ENCODE data around the gene HIBCH.

The HIBCH gene

DNA sequence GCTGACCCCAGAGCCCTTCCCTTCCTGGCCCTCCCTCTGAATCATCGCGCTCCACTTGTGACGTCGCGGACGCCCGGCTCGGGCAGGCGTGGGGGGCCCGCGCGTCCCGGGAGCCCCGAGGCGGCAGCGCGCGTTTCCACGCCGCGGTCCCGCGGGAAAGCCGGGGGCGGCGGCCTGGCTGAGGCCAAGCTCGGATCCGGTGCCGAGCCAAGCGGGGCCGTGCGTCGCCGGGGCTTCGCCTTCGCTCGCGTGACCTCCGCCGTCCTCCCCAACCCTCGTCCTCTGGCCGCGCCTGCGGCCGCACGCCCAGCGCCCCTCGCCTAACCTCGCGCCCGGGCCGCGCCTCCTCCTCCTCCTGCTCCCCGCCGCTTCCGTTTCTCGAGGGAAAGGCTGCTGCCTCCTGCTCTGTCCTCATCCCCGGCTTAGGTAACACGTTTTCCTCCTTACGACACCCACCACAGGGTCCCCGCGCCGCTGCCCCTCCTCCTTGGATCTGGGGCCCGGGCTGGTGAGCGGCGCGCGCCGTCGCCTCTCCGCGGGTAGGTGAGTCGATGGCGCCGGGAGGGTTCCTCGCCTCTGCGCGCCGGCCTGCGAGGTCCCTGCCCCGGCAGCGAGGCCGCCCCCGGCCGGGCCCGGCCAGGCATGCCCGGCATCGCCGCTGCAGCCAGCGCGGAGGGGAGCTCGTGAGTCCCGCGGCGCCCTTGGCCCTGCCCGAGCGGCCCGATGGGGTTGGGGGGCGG lies 24.1 kb upstream of the HIBCH start, which contains the start of gene INPP1:
INPP1 (plus strand) TSS at position 54 of the 740 bp plus-strand sequence. CDS start 16,514 bp downstream, outside the sequence.
- H3K79me2 ChIP-seq (ENCODE audit: insufficient read depth, low read depth), result no peaks in the 10 kb centered on the region
- TF ChIP-seq, protein P1, sequence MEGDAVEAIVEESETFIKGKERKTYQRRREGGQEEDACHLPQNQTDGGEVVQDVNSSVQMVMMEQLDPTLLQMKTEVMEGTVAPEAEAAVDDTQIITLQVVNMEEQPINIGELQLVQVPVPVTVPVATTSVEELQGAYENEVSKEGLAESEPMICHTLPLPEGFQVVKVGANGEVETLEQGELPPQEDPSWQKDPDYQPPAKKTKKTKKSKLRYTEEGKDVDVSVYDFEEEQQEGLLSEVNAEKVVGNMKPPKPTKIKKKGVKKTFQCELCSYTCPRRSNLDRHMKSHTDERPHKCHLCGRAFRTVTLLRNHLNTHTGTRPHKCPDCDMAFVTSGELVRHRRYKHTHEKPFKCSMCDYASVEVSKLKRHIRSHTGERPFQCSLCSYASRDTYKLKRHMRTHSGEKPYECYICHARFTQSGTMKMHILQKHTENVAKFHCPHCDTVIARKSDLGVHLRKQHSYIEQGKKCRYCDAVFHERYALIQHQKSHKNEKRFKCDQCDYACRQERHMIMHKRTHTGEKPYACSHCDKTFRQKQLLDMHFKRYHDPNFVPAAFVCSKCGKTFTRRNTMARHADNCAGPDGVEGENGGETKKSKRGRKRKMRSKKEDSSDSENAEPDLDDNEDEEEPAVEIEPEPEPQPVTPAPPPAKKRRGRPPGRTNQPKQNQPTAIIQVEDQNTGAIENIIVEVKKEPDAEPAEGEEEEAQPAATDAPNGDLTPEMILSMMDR (conservative IDR thresholded peaks at IDR 0.05; ENCODE audit: low read depth, low read length), result no peak
- no peaks in the 10 kb centered on the region for H3K27me3 ChIP-seq (ENCODE audit: insufficient read depth, low read depth)
- H3K4me3 ChIP-seq (IDR thresholded peaks at IDR 0.05; ENCODE audit: insufficient read depth, low read depth, low read length), result peak within 1 kb of the TSS; percentile 73
- no peaks in the 10 kb centered on the region for H4K20me1 ChIP-seq (ENCODE audit: insufficient read depth)
- H3K36me3 ChIP-seq (ENCODE audit: insufficient read depth), result no peaks in the 10 kb centered on the region
- peak within 1 kb of the TSS; percentile 59 for H3K4me2 ChIP-seq
- H3K27ac ChIP-seq, result no peak within 1 kb of the TSS
- peaks cover 10% of the 10 kb centered on the region for H3K4me1 ChIP-seq (ENCODE audit: low read depth, poor library complexity, severe bottlenecking)
- peak within 1 kb of the TSS; percentile 84 for H2AFZ ChIP-seq (ENCODE audit: low read depth)
- H3K9ac ChIP-seq, result no peak within 1 kb of the TSS

GRCh38 chr2:190343089-190343535 lies 23.5 kb upstream of the HIBCH start:
- H4K20me1 ChIP-seq (ENCODE audit: insufficient read depth), result no peaks in the 10 kb centered on the region
- no peaks in the 10 kb centered on the region for H3K79me2 ChIP-seq (ENCODE audit: insufficient read depth, low read depth)
- H3K9ac ChIP-seq, result no peak overlapping the region
- H2AFZ ChIP-seq (ENCODE audit: low read depth), result no peak overlapping the region
- H3K4me1 ChIP-seq (ENCODE audit: low read depth, poor library complexity, severe bottlenecking), result peaks cover 10% of the 10 kb centered on the region
- H3K36me3 ChIP-seq (ENCODE audit: insufficient read depth), result no peaks in the 10 kb centered on the region
- no peak overlapping the region for H3K27ac ChIP-seq
- H3K27me3 ChIP-seq (ENCODE audit: insufficient read depth, low read depth), result no peaks in the 10 kb centered on the region
- TF ChIP-seq, protein P1 (conservative IDR thresholded peaks at IDR 0.05; ENCODE audit: low read depth, low read length), result no peak
- H3K4me2 ChIP-seq, result no peak overlapping the region
- H3K4me3 ChIP-seq (IDR thresholded peaks at IDR 0.05; ENCODE audit: insufficient read depth, low read depth, low read length), result no peak overlapping the region

DNA sequence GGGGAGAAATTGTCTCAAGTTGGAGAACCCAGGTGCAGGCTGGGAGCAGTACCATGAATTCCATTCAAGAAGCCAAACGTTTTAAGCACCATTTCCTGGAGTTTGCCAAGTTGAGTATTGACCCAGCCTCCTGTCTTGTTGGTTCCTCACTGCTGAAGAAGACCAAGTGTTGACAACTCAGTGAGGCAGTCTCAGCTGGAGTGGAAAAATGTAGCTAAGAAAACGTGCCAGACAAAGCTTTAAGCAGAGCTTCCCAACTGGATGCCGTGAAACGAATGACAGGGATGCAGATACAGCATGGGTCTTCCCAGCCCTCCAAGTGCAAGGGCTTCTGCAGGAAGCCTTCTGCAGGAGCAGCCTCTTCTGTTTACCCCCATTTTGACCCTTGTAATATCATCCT lies 23.0 kb upstream of the HIBCH start:
- no peak overlapping the region for H3K9ac ChIP-seq
- H3K27me3 ChIP-seq (ENCODE audit: insufficient read depth, low read depth), result no peaks in the 10 kb centered on the region
- H2AFZ ChIP-seq (ENCODE audit: low read depth), result no peak overlapping the region
- TF ChIP-seq, protein P1 (conservative IDR thresholded peaks at IDR 0.05; ENCODE audit: low read depth, low read length), result no peak
- H3K27ac ChIP-seq, result no peak overlapping the region
- no peak overlapping the region for H3K4me2 ChIP-seq
- peaks cover 10% of the 10 kb centered on the region for H3K4me1 ChIP-seq (ENCODE audit: low read depth, poor library complexity, severe bottlenecking)
- no peaks in the 10 kb centered on the region for H3K36me3 ChIP-seq (ENCODE audit: insufficient read depth)
- H4K20me1 ChIP-seq (ENCODE audit: insufficient read depth), result no peaks in the 10 kb centered on the region
- no peaks in the 10 kb centered on the region for H3K79me2 ChIP-seq (ENCODE audit: insufficient read depth, low read depth)
- H3K4me3 ChIP-seq (IDR thresholded peaks at IDR 0.05; ENCODE audit: insufficient read depth, low read depth, low read length), result no peak overlapping the region

DNA sequence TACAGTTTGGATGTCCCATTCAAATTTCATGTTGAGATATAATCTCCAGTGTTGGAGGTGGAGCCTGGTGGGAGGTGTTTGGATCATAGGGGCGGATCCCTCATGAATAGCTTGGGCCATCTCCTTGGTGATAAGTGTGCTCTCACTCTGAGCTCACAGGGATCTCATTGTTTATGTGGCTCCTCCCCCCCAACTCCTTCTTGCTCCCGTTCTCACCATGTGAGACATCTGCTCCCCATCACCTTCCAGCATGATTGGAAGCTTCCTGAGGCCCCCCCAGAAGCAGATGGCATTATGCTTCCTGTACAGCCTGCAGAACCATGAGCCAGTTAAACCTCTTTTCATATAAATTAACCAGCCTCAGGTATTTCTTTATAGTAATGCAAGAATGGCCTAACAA lies 20.7 kb upstream of the HIBCH start:
- Histone ChIP-seq H3K27ac (no peak overlapping the region), H3K79me2 (ENCODE audit: insufficient read depth, low read depth) (no peaks in the 10 kb centered on the region), H3K4me3 (IDR thresholded peaks at IDR 0.05; ENCODE audit: insufficient read depth, low read depth, low read length) (no peak overlapping the region), H2AFZ (ENCODE audit: low read depth) (no peak overlapping the region), H3K4me2 (no peak overlapping the region), H3K36me3 (ENCODE audit: insufficient read depth) (no peaks in the 10 kb centered on the region), H3K4me1 (ENCODE audit: low read depth, poor library complexity, severe bottlenecking) (peaks cover 10% of the 10 kb centered on the region), H3K27me3 (ENCODE audit: insufficient read depth, low read depth) (no peaks in the 10 kb centered on the region), H4K20me1 (ENCODE audit: insufficient read depth) (no peaks in the 10 kb centered on the region), H3K9ac (no peak overlapping the region)
- TF ChIP-seq, protein P1 (conservative IDR thresholded peaks at IDR 0.05; ENCODE audit: low read depth, low read length), result no peak
